HG03066 (cell line): ENCODE results near the gene SAFB.
"Not testable (repeated sequence)": the region's sequence is repeated elsewhere in the genome, so short reads cannot be mapped to it uniquely, and the experiment has no call there.

ENCODE experiments used
- ATAC-seq: cut with Tn5 transposase; IDR thresholded peaks from one replicate; pipeline ENCODE4 v1.9.1; 2021; ENCODE audit warnings: low read depth; ENCODE audit not compliant: unreplicated experiment

The SAFB gene

DNA sequence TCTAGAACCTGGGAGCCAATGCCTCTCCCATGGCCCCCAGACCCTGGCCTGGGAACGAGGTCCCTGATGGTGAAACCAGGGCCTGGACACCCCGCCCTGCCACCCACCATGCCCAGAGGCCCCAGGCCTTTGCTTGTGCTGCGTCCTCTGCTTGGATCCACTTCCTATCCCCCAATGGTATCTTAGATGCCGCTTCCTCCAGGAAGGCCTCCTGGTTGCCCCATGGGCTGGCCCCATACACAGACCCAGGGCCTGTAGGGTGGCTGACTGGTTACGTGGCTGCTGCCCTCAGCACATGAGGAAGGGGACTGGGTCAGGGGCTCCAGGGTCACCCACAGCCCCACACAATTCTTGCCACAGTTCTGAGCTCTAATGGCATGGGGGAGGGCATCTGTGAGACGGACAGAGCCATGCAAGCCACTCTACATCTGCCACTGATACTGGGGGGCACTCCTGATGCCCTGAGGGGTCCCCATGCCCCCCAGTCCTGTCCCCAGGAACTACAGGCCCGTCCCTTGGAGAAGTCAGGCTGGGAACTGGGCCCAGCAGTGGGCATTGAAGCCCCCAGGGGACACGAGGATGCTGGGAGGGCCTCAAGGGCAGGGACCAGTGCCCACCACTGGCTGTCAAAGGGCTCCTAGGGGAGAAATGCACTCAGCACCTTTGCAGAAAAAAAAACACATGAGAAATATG is 72.2 kb downstream of the SAFB start:
- no peak for ATAC-seq

DNA sequence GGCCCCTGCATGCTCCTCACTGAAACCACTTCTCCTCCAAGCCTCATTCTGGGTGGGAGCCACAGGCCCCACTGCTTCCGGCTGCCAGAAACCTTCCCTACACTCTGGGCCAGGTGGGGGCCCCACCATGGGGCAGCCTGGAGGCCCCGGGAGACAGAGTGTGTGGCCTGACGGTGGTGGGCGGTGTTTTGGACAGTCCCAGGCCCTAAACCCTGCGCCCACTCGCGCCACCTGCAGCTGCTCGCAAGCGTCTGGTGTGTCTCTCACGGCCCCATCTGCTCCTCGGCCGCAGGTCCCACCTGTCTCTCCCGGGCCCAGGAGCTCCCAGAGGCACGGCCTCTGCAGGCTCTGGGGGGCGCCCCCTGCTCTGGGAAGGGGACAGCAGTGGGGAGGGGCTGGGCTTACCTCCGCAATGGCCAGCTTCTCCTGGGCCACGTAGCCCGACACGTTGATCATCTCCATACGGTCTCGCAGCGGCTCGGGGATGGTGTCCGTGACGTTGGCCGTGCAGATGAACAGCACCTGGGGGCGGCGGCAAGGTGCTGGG is 72.8 kb downstream of the SAFB start:
- no peak for ATAC-seq

DNA sequence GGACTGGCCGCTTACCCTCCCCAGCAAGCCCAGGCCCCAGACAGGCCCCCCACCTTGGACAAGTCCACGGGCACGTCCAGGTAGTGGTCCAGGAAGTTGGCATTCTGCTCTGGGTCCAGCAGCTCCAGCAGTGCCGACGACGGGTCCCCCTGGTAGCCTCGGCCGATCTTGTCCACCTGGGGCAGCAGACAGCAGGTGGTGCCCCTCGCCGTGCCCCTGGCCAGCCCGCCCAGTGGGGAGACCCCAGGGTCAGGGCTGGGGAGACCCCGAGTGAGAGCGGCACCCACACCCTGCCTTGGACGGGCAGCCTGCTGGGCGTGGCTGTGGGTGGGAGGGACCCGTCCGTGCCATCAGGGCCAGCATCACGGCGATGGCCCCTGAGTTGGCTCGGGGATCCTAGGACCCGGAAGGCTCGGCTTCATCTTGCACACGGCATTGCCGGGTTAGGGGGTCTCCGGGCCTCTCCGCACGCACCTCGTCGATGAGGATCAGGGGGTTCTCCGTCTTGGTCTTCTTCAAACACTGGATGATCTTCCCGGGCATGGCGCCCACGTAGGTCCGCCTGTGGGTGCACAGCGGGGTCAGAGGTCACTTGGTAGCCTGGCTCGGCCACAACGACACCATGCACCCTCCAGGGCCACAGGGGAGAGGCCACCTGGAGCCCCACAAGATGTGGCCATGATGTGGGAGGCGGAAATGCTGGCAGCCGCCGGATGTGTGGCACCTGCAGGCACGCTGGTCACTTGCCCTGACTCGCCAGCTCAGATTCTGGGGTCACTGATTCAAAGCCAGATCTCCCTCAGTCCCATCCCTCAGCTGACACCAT is 73.5 kb downstream of the SAFB start:
- no peak for ATAC-seq

DNA sequence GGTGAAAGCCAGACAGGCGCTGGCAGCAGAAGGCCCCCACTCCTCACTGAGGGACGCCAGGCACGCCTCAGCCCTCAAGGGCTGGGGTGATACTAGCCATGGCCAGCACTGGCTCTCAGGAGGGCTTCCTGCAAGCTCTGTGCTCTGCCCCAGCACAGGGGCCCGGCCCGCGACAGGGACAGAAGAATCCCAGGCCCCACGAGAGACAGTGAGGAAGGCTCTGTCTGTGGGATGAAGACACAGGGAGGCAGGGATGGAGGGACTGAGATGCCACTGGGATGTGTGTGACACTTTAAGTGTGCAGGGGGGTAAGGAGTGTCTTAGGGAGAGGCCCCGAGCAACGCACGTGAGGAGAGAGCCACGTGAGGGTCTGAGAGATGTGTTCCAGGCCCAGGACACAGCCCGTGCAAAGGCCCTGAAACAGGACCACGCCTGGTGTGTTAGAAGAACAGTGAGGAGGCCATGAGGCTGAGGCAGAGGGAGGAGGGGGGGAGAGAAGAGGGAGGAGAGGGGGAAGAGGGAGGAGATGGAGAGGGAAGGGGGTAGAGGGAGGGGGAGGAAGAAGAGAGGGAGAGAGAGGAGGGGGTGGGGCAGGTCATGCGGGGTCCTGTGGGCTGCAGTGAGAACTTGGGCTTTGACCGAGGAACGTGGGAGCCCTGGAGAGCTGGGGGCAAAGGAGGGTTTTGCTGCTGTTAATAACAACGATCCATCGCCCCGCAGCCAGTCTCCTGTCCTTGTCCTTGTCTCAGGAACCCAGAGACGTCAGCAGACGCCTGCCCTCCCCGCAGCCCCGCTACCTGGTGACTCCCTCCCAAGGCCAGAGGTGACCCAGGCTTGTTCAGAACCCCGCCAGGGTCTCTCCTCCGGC is 74.4 kb downstream of the SAFB start:
- ATAC-seq, result no peak

DNA sequence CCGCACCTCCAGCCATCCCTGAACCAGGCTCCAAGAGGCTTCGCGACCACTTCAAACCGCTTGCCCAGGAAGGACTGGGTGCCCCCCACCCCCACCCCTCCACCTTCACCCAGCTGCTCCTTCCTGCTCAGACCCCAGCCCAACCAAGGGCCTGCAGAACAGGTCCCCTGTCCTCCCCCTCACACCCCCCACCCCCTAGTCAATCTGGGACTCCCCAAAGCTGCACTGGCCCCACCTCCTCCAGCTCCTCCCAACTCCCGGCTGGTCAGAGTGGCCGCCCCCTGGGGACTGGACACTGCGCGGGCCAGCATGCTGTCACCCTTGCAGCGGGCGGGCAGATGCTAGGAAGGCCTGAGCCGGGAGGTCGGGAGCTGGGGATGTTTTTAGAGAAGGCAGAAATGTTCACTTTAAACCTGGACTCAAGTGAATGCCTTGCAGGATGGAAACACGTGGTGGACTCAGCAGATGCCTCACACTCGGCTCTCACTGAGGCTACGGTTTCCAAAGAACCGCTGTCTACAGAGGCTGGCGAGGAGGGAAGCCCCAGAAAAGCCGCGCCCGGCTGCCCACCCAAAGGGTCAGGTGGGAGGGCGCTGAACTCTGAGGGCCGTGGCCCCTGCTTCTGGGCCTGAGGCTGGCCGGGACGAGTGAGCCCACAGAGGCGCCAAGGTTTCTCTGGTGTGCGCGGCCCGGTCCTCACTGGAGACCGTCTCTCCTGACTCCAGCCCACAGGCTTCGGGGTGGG is 75.2 kb downstream of the SAFB start:
- no peak for ATAC-seq

DNA sequence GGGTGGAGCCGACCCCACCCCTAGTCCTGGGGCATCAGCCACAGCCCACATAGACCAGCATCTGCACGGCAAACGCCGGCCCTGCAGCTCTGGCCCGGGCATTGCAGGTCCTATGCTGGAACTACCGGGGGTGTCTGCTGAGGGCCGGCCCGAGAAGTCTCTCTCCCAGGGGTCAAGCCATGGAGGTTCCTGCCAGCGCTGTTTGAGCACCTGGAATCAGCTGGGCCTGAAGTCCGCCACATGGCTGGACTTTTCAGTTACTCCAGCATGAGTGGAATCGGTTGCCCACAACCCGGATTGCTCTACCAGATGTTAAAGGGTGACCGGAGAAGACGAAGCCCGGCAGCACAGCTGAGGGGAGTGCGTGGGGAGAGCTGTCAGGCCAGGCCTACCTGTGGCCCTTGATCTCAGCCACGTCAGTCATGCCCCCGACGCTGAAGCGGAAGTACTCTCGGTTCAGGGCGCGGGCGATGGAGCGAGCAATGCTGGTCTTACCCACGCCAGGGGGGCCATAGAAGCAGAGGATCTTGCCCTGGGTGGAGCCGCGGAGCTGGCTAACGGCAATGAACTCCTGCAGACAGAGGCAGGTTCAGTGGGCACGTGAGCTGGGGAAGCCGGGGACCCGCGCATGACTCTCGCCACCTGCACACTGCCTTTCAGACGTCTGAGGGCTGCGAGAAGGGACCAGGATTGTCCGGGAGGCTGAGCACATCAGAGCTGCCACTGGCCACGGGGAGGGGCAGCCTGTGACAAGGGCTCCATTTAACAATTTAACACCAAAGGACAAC is 75.9 kb downstream of the SAFB start:
- ATAC-seq, result no peak

DNA sequence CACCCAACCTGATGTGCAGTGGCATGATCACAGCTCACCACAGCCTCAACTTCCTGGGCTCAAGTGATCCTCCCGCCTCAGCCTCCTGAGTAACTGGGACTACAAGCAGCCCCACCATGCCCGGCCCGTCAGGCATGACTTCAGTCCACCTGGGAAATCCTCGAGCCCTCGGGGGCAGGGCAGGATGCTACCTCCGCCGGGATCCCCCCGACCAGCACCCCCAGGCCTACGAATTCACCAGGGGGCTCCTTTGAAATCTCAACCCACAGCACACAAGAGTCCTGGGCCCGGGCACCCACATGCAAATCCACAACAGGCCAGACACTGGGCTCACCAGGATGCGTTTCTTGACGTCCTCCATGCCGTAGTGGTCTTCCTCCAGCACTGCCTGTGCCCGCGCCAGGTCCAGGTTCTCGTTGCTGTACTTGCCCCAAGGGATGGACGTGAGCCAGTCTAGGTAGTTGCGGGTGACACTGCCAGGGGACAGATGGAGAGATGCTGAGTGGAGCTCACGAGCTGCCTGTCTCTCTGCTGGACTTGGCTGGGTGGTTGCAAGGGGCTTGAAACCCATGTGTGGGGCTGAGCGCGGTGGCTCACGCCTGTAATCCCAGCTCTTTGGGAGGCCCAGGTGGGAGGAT is 77.7 kb downstream of the SAFB start:
- ATAC-seq, result no peak

DNA sequence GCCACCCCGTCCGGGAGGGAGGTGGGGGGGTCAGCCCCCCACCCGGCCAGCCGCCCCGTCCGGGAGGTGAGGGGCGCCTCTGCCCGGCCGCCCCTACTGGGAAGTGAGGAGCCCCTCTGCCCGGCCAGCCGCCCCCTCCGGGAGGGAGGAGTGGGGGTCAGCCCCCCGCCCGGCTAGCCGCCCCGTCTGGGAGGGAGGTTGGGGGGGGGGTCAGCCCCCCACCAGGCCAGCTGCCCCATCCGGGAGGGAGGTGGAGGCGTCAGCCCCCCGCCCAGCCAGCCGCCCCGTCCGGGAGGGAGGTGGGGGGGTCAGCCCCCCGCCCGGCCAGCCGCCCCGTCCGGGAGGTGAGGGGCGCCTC is 79.1 kb downstream of the SAFB start:
- ATAC-seq, result not testable (repeated sequence)

DNA sequence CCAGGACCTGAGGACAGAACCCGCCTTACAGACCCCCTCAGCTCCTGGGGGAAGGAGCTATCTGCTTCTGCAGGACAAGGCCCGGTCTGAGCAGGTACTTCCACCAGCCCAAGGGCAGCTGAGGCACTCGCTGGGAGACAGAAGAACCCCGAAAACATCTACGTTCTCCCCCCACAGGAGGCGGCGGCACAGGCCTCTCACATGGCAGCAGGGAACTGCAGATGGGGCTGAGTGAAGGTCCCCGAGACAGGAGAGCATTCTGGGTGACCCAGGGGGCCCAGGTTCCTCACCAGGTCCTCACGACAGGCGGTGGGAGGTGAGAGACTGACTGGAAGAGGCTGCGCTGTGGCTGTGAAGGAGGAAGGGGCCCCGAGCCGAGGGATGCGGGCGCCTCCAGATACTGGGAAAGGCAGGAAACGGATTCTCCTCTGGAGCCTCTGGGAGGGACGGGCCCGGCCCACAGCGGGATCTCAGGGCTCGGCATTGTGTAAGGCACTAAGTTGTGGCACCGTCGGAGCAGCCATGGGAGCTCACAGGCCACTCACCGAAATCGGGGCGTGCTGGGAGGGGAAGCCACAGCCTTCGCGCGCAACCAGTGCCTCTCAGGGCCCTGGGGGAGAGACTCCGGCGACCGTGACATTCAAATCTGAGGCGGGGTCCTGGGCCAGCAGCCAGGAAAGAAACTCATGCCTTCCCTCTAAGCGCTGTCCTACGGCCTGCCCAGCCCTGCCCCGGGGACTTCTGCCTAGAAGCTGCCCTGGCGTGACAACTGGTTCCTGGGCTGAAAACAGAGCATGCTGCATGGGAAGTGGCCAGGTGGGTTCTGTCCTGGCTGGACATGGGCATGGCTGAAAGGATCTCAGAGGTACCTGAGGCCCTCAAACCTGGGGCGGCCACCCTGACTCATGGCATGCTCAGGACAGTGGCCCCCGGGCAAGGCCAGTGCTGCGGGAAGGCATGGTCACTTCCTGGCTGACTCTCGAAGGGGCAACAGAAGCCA is 81.2 kb downstream of the SAFB start:
- no peak for ATAC-seq

DNA sequence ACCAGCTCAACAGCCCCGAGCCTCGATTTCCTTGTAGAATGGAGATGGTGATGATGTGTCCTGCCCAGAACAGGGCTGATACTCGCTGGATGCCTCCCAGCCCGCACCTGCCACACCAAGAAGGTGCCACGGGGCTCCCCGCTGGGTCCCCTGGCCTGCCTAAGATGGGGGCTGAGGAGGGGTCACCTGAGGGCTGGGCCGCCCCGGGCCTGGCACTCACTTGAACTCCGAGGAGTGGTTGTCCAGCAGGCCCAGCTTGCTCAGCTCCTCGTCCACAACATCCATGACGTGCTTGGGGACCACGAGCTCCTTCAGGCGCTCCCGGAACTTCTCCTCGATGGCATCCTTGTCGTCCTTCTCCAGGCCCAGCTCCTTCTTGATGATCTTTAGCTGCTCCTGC is 82.7 kb downstream of the SAFB start:
- ATAC-seq, result no peak

DNA sequence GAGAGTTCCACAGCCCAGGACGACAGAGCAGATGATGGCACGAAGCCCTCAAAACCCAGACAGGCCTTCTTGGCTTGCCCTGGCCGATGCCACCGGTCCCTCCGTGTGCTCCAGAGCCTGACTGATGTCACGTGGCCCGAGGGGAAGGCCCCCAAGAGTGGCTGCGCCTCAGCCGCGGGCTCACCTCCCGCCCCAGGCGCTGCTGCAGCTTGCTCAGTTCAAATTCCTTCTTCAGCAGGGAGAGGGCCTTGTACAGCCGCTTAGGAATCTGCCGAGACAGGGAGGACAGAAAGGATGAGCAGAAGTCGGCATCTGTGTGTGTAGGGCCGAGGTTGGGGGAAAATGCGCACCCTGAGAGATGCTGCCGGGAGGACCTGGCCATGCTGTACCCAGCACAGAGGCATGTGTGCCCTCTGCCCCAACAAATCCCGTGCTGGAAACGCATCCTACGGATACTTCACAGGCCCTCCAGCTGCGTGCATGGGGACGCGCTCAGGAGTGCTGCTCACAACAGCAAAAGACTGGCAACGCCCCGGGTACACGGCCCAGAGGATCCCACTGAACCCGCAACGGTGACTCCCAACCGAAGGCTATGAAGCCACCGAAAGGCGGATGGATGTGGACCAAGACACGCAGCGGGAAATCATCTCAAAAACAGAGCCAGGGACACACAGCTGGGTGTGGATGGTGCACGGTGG is 84.1 kb downstream of the SAFB start:
- no peak for ATAC-seq

DNA sequence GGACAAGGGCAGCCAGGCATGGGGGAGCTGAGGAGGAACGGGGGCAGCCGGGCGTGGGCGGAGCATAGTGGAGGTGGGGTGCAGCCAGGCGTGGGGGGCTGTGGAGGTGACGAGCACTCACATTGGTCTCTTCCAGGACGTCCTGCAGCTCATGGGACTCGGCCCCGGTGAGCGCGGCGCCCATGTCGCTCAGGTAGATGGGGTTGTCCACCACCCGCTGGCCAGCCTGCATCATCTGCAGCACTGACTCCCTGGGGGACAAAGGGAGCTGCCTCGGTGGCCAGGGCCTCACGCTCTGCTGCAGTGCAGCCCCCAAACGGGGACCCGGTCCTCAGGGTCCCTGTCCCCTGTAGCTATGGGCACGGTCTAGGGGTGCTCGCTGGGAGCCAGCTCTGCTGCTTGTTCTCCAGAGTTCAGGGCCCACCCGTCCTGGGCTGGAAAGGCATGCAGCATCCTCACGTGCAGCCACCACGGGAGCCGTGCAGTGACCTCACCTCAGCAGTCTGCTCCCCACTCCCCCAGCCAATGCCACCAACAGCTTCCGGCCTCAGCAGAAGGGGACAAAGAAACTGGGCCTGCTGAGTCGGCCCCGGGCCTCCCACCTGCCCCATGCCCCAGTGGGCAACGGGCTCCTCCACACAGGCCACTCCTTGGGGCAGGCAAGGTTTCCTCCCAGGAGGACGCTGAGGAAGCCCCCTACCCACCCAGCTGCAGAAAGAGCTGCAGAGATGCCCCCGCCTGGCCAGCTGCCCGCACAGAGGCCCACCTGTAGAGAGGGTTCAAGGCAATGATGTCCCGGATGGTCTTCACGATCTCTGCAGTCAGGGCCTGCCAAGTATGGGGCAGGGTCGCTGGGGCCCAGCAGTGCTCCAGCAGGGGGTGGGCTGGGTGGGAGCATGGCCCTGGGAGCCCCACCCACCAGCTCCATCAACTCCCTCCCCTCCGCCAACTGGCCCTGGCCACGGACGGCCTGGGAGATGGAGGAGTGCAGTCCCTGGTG is 85.0 kb downstream of the SAFB start:
- ATAC-seq, result no peak

DNA sequence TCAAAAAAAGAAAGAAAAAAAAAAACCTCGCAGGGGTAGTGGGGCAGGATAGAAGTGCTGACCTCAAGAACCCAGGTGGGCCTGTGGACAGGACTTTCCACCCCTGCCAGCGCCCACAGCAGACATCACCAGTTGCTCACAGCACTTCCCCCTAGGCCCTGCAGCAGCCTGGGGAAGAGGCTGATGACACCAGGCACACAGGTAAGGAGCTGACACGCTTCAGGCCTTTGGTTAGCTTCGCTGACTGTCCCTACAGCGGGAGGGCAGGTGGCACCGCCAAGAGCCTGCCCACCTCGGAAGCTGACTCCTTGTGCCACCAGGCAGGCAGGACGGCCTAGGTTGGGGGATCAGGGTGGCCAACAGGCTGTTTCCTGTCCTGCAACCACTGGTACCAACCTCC is 88.1 kb downstream of the SAFB start:
- no peak for ATAC-seq

DNA sequence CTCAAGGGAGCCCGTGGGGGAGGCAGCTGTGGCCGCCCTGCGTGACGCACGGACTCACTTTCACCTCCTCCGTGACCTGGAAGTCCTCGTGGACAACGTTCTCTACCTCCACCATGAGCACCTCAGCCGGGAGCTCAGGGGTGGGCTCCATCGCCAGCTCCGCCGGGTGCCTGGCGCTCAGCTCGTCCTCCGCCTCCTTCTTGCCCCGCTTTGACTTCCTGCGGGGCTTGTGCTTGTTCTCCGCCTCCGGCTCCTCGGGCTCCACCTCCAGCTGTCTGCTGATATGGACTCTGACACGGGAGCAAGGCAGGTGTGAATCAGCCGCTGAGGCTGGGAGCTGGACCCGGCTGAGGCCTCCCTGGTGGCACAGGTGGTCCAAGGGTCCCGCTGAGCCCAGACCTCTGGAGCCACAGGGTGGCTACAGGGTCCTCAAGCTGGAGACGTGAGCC is 88.9 kb downstream of the SAFB start:
- ATAC-seq, result no peak

DNA sequence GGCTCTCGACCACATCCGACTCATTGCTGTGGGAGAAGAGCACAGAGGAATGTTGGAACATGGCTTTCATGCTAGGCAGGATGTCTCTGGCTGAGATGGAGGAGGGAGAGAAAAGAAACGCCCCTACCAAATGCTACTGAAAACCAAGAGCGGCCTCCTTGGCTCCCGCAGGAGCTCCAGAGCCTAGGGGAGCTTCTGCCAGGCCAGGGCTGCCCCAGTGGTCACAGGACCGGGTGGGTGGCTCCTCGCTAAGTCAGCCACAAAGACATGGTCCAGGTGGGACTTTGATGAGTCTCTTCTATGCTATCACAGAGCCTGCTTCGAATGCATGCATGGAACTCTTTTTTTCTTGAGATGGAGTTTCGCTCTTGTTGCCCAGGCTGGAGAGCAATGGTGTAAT is 90.3 kb downstream of the SAFB start:
- no peak for ATAC-seq

DNA sequence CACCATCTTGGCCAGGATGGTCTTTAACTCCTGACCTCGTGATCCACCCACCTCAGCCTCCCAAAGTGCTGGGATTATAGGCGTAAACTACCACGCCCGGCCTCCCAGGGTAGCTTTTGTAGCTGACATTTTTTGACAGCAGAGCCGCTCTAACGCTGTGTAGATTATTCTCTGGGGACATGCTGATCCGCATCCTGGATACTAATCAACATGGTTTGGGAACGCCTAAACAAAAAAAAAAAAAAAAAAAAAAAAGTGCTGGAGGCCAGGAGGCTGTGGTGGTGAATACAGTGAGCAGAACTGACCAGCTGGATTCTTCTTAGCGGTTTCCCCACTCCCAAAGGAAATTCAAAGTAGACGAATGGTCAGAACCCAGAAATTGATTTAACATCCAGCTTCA is 91.9 kb downstream of the SAFB start:
- no peak for ATAC-seq
